Measurements from ENCODE around the gene HIC2. TPM values are rescaled to one million over a fixed set of nuclear protein-coding genes. Genes with fewer than 3 reads are reported as not detected.
A peak's percentile ranks its signal among the peaks of the same experiment; 100 is the strongest.
"Not testable (repeated sequence)": the region's sequence is repeated elsewhere in the genome, so short reads cannot be mapped to it uniquely, and the experiment has no call there.

HIC2 gene
- total RNA-seq, 1 donor from 2014 or later: 6.5 TPM

- no peak for DNase-seq
Observed at GRCh38 chr22:21449531-21450319, 32.6 kb downstream of the HIC2 start.

GRCh38 chr22:21450320-21450831, 33.2 kb downstream of the HIC2 start:
- no peak for DNase-seq

GRCh38 chr22:21450858-21451353, 33.7 kb downstream of the HIC2 start:
- DNase-seq: no peak

DNA sequence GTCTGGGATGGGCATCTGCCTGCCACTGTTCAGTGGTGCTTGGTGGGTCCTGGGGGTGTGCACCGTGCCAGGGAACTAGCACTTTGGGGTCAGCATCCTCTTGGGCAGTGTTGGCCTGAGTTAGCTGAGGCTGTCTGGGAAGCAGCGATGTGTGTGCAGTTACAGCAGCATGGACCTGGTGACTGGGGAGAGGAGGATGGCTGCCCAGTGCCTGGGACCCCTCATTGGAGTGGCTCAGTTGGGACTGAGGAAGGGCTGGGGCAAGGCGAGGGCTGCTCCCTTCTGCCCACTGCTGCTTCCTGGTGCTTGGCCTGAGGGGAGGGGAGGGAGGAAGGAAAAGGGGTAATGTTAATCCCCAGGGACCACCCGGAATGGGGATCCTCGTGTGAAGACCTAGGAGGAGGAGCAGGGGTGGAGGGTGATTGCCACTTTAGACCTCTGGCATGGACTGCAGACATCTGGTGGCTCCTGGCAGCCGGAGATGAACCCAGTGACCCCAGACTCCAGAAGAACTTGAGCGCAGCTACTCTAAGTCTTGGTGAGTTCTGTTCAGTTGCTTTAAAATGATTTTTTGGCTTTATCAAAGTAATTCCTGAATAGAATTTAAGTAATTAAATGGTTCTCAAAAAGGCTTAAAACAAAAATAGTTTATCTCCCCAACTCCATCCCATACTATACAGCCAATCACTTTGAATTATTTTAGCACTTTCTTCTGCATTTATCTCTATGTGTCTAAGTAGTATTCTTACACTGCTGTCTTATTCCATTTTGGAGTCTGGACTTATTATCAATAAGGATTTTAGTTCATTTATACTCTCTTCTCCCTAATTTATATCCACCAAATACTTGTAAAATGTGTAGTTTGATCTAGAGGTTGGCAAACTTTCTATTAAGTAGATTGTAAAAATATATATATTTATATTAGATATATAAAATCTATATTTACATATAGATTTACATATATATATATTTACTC, 34.7 kb downstream of the HIC2 start:
- DNase-seq: no peak

DNA sequence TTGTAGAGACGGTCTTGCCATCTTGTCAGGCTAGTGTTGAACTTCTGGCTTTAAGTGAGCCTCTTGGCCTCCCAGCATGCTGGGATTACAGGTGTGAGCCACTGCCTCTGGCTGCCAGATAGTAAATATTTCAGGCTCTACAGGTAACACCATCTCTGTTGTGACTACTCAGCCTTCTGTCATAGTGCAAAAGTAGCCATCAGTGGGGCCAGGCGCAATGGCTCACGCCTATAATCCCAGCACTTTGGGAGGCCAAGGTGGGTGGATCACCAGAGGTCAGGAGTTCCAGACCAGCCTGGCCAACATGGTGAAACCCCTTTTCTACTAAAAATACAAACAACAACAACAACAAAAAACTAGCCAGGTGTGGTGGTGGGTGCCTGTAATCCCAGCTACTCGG, 35.5 kb downstream of the HIC2 start:
- not testable (repeated sequence) for DNase-seq

GRCh38 chr22:21454998-21455333, 37.8 kb downstream of the HIC2 start:
- DNase-seq: not testable (repeated sequence)

GRCh38 chr22:21455334-21456089, 38.3 kb downstream of the HIC2 start:
- no peak for DNase-seq

GRCh38 chr22:21457023-21457787, 40.0 kb downstream of the HIC2 start:
- DNase-seq: no peak

DNA sequence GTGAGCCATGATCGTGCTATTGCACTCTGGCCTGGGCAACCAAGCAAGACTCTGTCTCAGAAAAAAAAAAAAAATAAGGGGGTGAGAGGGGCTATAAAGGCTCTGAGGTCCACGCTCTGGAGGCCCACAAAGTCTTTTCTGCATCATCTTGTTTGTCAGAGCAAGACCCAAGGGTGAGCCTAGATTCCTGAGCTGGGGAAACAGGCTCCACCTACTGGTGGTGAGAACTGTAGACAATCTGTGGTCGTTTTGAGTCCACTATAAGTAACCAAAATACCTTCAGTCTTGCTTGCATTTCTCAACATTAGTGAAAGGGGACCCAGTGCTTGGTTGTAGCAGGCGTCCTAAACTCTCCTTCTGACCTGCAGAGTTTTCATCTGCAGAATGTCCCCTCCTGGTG, 45.5 kb downstream of the HIC2 start:
- DNase-seq: not testable (repeated sequence)

DNA sequence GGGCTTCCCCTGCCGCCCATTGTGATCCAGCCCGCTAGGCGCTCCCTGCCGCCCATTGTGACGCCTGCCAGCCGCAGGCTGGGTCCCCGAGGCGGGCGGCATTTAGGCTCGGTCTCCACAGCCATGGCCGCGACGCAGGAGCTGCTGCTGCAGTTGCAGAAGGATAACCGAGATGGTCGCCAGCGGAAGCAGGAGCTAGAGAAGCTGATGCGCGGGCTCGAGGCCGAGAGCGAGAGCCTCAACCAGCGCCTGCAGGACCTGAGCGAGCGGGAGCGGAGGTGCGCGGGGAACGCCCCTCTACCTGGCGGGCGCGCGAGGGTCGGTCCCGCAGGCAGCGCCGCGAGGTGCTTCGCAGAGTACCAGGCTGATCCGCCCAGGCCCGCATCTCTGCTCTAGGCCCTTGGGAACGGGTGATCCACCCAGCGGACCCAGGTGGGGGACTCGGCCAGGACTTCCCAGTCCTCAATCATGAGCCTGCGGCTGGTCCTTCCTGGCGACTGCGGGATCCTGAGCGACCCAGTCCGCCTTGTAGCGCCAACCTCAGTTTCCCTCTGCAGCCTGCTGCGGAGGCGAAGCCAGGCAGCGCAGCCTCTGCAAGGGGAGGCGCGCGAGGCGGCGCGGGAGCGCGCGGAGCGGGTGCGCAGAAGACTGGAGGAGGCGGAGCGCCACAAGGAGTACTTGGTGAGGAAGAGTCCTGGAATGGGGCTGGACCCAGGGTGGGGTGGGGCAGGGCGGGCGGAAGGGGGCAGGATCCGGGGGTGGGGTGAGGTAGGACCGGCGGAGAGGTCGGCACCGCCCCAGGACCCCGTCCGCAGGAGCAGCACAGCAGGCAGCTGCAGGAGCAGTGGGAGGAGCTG, 50.4 kb downstream of the HIC2 start, which contains the start of gene TMEM191C:
Gene TMEM191C (plus strand): TSS at position 51 of the 857 bp plus-strand sequence. CDS start 73 bp downstream, at position 124.
- DNase-seq: not testable (repeated sequence)

DNA sequence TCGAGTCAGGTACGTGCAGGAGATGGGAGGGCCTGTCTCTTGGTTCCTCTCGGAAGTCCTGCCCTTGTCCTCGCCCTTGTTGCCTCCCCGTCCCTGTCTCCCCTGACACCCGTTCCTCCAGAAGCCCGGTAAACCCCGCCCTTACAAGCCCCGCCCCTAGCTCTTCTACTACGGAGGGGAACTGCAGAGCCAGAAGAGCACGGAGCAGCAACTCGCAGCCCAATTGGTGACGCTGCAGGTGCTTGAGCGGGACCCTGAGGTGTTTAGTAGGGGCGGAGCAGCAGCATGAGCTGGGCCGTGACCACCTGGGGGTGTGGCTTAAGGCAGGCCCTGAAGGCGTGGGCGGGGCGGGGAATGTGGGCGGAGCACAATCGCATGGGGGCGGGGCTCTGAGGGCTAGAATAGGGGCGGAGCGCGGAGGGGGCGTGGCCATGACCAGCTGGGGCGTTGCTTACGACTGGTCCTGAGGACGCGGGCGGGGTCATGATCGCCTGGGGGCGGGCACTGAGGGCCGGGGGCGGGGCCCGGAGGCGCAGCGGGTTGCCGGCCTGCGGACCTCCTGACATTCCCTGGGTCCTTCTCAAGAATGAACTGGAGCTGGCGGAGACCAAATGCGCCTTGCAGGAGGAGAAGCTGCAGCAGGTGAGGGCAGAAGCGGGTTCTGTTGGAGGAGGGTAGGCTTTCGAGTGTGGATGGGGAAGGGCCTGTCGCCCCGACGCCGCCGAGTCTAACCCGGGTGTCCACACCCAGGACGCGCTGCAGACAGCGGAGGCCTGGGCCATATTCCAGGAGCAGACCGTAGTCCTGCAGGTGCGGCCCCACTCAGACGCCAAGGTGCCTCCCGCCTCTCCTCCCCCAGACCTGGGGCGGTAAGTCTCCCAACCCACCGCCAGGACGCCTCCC, 51.3 kb downstream of the HIC2 start:
- DNase-seq: peak; percentile 75

DNA sequence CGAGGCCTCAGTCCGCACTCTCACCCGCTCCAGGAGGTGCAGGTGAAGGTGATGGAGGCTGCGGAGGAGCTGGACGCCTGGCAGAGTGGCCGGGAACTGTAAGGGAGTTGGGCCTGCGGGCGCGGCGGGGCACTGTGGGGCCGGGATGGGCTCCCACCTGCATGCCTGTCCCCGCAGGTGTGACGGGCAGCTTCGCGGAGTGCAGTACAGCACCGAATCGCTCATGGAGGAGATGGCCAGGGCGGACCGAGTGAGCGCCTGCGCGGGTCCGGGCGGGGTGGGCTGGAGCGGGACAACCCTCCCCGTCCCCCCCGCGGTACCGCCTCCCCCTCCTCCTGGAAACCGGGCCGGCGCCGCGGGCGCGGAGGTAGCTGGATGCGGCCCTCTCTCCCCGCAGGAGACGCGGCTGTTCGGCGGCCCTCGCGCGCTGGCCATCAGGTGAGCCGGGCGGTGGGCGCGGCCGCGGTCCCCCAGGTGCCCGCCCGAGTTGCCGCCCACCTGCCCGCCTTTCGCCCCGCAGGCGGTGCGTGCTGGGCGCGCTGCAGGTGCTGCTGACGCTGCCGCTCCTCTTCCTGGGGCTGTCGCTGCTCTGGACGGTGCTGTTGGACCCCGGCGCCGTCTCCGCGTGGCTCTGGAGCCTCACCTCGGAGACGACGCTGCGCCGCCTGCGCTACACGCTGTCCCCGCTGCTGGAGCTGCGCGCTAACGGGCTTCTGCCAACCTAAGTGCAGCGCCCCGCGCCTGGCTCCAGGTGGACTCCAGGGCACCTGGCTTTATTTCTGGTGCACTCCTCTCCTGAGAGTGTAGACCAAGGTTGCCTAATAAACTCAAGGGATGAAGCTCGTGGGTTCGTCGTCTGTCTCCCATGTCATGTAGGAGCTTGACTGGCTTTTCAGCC, 52.2 kb downstream of the HIC2 start:
- not testable (repeated sequence) for DNase-seq

- DNase-seq: not testable (repeated sequence)
Observed at GRCh38 chr22:21472984-21473383, 55.8 kb downstream of the HIC2 start.

- DNase-seq: not testable (repeated sequence)
Observed at GRCh38 chr22:21473664-21474063, 56.5 kb downstream of the HIC2 start.

DNA sequence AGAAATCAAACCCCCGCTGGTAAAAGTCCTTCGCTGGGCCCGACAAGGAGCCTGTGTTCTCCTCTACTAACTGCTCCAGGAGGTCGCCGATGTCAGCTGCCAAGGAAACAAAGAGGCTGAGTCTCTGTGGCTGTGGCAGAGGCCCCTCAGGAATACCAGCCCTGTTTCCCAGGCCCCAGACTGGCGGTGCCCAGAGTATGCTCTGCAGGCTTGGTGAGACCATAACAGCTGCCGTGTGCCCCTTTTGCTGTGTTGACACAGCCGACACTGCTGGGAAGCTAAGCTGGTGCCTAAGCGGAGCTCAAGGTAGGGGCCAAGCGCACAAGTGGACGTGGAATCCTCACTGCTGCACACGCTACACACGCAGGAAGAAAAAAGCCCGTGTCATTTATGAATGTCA, 66.9 kb downstream of the HIC2 start:
- not testable (repeated sequence) for DNase-seq

DNA sequence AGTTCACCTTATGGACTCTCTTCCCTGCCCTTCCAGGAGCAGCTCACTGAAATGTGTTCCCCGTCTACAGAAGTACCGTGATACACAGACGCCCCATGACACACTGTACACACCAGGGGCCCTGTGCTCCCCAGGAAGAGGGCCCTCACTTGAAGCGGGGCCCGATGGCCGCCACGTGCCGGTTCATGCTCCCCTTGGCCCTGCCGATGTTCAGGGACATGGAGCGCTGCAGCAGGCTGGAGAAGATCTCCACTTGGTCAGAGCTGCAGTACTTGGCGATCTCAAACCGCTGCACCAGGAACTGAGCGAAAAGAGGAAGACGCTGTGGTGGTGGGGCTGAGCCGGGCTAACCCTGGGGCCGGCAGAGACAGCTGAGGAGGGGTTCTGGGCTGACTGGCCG, 70.6 kb downstream of the HIC2 start:
- DNase-seq: not testable (repeated sequence)

DNA sequence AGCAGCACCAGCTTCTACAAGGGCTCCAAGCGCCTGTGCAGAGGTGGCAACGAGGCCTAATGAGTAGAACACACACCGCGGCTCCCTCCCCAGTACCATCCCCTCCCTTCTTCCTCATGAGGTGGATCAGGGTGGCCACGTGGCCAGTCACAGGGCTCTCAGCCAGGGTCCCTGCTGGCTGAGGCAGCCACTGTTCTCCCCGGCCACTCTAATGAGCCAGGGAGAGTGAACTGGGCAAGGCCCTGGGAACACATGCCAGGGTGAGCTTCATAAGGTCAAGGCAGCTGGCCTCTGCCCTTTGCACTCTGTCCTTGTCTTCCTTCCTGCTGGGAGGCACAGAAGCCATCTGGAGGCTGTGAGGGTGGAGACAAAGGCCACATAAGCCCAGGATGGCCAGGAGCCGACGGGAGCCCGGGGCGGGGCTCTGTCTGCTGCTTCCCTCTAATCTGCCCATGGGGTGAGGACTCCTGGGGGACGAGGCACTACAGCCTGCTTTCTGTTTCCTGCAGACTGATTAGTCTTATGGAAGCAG, 72.0 kb downstream of the HIC2 start:
- not testable (repeated sequence) for DNase-seq

- DNase-seq: not testable (repeated sequence)
Observed at GRCh38 chr22:21490556-21490955, 73.4 kb downstream of the HIC2 start.

Data from tongue (tissue), 2 donors.